ENCODE measurements around the gene BIN2. TPM values are rescaled to one million over a fixed set of nuclear protein-coding genes. Genes with fewer than 3 reads are reported as not detected.

BIN2 gene
- total and polyA plus RNA-seq, 2 of the 4 experiments (the other 2 are of a cell fraction): not detected

GRCh38 chr12:51346581-51346980, 22.6 kb upstream of the BIN2 start, which contains the start of gene CELA1:
CELA1 (minus strand) TSS chr12:51346679; CDS start chr12:51346638, 41 bp downstream.
- intact Hi-C loops (cut with micrococcal nuclease) (loop anchor here (10.0 kb wide), 1 partner anchor 262 kb away; the partner anchor contains the start of gene CSRNP2), in situ Hi-C loops (cut with MboI; ENCODE audit: low sequenced_read_pairs) (loop anchor here (10.0 kb wide), 2 partner anchors 262 to 522 kb away; partner anchors contain the start of gene CSRNP2)
- POLR2A ChIA-PET (ENCODE audit: unreplicated experiment): no interaction called here

More at GRCh38 chr12:51346581-51346980, 22.6 kb upstream of the BIN2 start, which contains the start of gene CELA1:
- Histone ChIP-seq H3K4me3 (ENCODE audit: insufficient read depth, low read depth, low read length) (no peak within 1 kb of the TSS), H4K20me1 (ENCODE audit: insufficient read depth, low read length) (no peaks in the 10 kb centered on the region), H2BK120ac (ENCODE audit: low read depth, low read length) (no peak within 1 kb of the TSS), H2BK20ac (ENCODE audit: low read depth, low read length) (no peak within 1 kb of the TSS), H3K27ac (ENCODE audit: insufficient read depth, low read length) (no peak within 1 kb of the TSS), H2AK5ac (ENCODE audit: low read depth, low read length) (peak within 1 kb of the TSS; percentile 21; the same call in 1 of the 2 replicates), H3K18ac (ENCODE audit: low read depth, low read length) (no peak within 1 kb of the TSS), H3K79me1 (ENCODE audit: low read depth in 1 of 2, low read length in 2 of 2) (no peaks in the 10 kb centered on the region), H2BK5ac (ENCODE audit: low read depth, low read length, poor library complexity, severe bottlenecking) (no peak within 1 kb of the TSS), H3K9me1 (ENCODE audit: insufficient read depth, low read length) (peaks cover 2% of the 10 kb centered on the region), H4K91ac (ENCODE audit: insufficient read depth, low read depth, low read length) (no peak within 1 kb of the TSS), H3K27me3 (ENCODE audit: control insufficient read depth, insufficient read depth, low read length) (no peaks in the 10 kb centered on the region), H3K4me2 (ENCODE audit: low read depth, low read length) (no peak within 1 kb of the TSS), H3K4me1 (ENCODE audit: control insufficient read depth, insufficient read depth, low read length) (peaks cover 6% of the 10 kb centered on the region), H3K9ac (ENCODE audit: low read depth, low read length) (no peak within 1 kb of the TSS), H2AFZ (replicated peaks; ENCODE audit: low read length, poor library complexity) (peak within 1 kb of the TSS; percentile 56), H3K9me3 (ENCODE audit: control insufficient read depth, insufficient read depth, low read length) (no peaks in the 10 kb centered on the region), H3K4ac (ENCODE audit: low read depth, low read length) (peak within 1 kb of the TSS; percentile 32), H2AK9ac (replicated peaks; ENCODE audit: low read depth, low read length, poor library complexity) (peak within 1 kb of the TSS; percentile 11), H4K8ac (ENCODE audit: low read depth in 2 of 2, low read length in 2 of 2) (peak within 1 kb of the TSS in 1 of 2 experiments; percentile 27; a peak in 1 of 4 replicates), H3K23ac (ENCODE audit: low read depth, low read length) (no peak within 1 kb of the TSS), H3K14ac (replicated peaks; ENCODE audit: low read depth, low read length) (peak within 1 kb of the TSS; percentile 25; the same call in 1 of the 2 replicates), H3K36me3 (ENCODE audit: control insufficient read depth, insufficient read depth, low read length) (no peaks in the 10 kb centered on the region), H2BK15ac (ENCODE audit: low read depth, low read length) (no peak within 1 kb of the TSS; the same call in 2 of the 3 replicates), H3K56ac (ENCODE audit: extremely low read depth, insufficient read depth, low read length) (no peak within 1 kb of the TSS), H4K5ac (ENCODE audit: low read depth, low read length) (no peak within 1 kb of the TSS)
- no peak for TF ChIP-seq FOS (IDR thresholded peaks at IDR 0.05; ENCODE audit: low read depth, low read length)
- TF ChIP-seq MAFK (IDR thresholded peaks at IDR 0.05; ENCODE audit: low read depth, low read length): no peak
- no peak for TF ChIP-seq RFX5 (IDR thresholded peaks at IDR 0.05; ENCODE audit: low read depth, low read length)
- no CpG with 5 or more reads among the region's 3 CpGs for WGBS, 2 experiments (ENCODE audit: extremely low coverage in 2 of 2, insufficient read length in 1 of 2)
- CTCF ChIA-PET: no interaction called here
- dilution Hi-C loops (cut with HindIII; ENCODE audit: low sequenced_read_pairs, unreplicated experiment): no loop called here
- no peak for DNase-seq
- ATAC-seq (ENCODE audit: low read depth): no peak
- BruUV-seq (replicated peaks): no TSS peak

All from IMR-90 (cell line).